Smooth muscle cell (in vitro differentiated cells): ENCODE results near the gene PHPT1. TPM values are rescaled to one million over a fixed set of nuclear protein-coding genes. Genes with fewer than 3 reads are reported as not detected.

Experiments used
- DNase-seq: peaks from one replicate; lab custom pipeline; 2025; ENCODE audit not compliant: unreplicated experiment; lab: John Stamatoyannopoulos, UW
- H2AFZ ChIP-seq: fragments of 200-600 bp; sonication (generic); 2 replicates; pipeline ENCODE4 v1.6.0; 2016; ENCODE audit warnings: antibody characterized with exemption, low read depth, mild to moderate bottlenecking
- H3F3A ChIP-seq: fragments of 200-600 bp; sonication (generic); 2 replicates; pipeline ENCODE4 v1.6.0; 2017; ENCODE audit warnings: antibody characterized with exemption, low read depth
- H3K27ac ChIP-seq: fragments of 200-600 bp; sonication (generic); 2 replicates; pipeline ENCODE4 v1.5.1; 2016; ENCODE audit warnings: low read depth, mild to moderate bottlenecking
- H3K27me3 ChIP-seq: fragments of 200-600 bp; sonication (generic); 2 replicates; pipeline ENCODE4 v1.6.1; 2016; ENCODE audit warnings: low read depth, mild to moderate bottlenecking
- H3K36me3 ChIP-seq: fragments of 200-600 bp; sonication (generic); 2 replicates; pipeline ENCODE4 v1.5.1; 2016; ENCODE audit warnings: low read depth
- H3K4me1 ChIP-seq: fragments of 200-600 bp; sonication (generic); 2 replicates; pipeline ENCODE4 v1.5.1; 2016; ENCODE audit warnings: low read depth
- H3K4me2 ChIP-seq: fragments of 200-600 bp; sonication (generic); 2 replicates; pipeline ENCODE4 v1.6.0; 2016; ENCODE audit warnings: mild to moderate bottlenecking
- H3K4me3 ChIP-seq: fragments of 200-600 bp; sonication (generic); 2 replicates; pipeline ENCODE4 v1.5.1; 2016; ENCODE audit warnings: mild to moderate bottlenecking
- H3K79me2 ChIP-seq: fragments of 200-600 bp; sonication (generic); 2 replicates; pipeline ENCODE4 v1.6.0; 2016; ENCODE audit warnings: low read depth, mild to moderate bottlenecking
- H3K9ac ChIP-seq: fragments of 200-600 bp; sonication (generic); 2 replicates; pipeline ENCODE4 v1.6.0; 2016; ENCODE audit warnings: low read depth
- H3K9me3 ChIP-seq: fragments of 200-600 bp; sonication (generic); replicated peaks from 2 replicates; pipeline ENCODE4 v1.5.1; 2016; ENCODE audit warnings: low read depth
- H4K20me1 ChIP-seq: fragments of 200-600 bp; sonication (generic); 2 replicates; pipeline ENCODE4 v1.6.0; 2016; ENCODE audit warnings: low read depth
- WGBS: methylation state at CpG from one replicate; pipeline ENCODE4 v1.1.7; 2016; ENCODE audit warnings: low lambda C conversion rate; 5-methylcytosine and 5-hydroxymethylcytosine counted together
- polyA plus RNA-seq: library from polyadenylated mRNA; unstranded; fragments of >200 nt; fragmentation: Nextera tagmentation; extraction: Ambion mirVana; gene quantifications from 2 replicates; pipeline ENCODE4 v1.2.1, GENCODE V29; 2016
- total RNA-seq: library from RNA; depleted of rRNA; stranded (reverse); fragments of >200 nt; gene quantifications from 2 replicates; pipeline ENCODE4 v1.2.3, GENCODE V29; 2014
- TF ChIP-seq, protein P1 (sequence below): fragments of 200-600 bp; sonication (generic); IDR thresholded peaks from 2 replicates; pipeline ENCODE4 v1.5.1; 2017; ENCODE audit warnings: borderline replicate concordance, mild to moderate bottlenecking, antibody characterized with exemption; ENCODE audit not compliant: insufficient read depth, poor library complexity, severe bottlenecking

PHPT1 gene
- total and polyA plus RNA-seq, 2 experiments from 2014 or later: 173 to 381 TPM

DNA sequence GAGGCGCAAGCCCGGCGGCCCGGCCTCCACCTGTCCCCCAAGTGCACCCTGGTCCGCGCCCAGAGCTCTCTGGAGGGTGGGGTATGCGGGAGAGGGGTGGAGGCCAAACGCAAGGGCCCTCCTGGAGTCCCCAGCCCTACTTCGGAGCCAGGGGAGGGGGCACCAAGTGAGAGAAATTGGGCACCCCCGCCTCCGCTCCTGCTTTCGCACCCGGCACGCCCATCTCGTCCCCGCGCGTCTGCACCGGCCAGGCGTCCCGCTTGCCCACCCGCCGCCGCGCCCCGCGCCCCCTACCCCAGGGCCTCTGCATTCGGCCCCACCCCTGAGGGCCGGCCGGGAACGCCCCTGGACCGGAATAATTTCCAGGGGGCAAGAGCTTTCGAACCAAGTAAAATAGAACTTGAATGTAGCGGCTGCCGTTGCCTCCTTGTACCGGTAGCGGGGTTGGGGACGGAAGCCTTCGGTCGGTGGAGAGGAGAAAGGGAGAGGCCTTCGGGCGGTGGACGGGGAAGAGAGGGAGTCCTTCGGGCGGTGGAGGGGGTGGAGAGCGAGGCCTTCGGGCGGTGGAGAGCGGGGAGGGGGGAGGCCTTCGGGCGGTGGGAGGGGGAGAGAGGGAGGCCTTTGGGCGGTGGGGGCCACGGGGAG is 694 bp upstream of the PHPT1 start:
- Histone ChIP-seq H3K4me1 (peaks cover 11% of the 10 kb centered on the region), H3K4me3 (peak overlapping the region; percentile 93), H4K20me1 (peaks cover 13% of the 10 kb centered on the region), H2AFZ (no peak overlapping the region), H3F3A (no peaks in the 10 kb centered on the region), H3K36me3 (no peaks in the 10 kb centered on the region), H3K27ac (peak overlapping the region; percentile 86), H3K27me3 (no peaks in the 10 kb centered on the region), H3K79me2 (peaks cover 14% of the 10 kb centered on the region), H3K4me2 (peak overlapping the region; percentile 100), H3K9me3 (no peaks in the 10 kb centered on the region), H3K9ac (peak overlapping the region; percentile 66)
- 1% methylated on average over 40 of the region's 53 CpGs for WGBS
- TF ChIP-seq, protein P1, sequence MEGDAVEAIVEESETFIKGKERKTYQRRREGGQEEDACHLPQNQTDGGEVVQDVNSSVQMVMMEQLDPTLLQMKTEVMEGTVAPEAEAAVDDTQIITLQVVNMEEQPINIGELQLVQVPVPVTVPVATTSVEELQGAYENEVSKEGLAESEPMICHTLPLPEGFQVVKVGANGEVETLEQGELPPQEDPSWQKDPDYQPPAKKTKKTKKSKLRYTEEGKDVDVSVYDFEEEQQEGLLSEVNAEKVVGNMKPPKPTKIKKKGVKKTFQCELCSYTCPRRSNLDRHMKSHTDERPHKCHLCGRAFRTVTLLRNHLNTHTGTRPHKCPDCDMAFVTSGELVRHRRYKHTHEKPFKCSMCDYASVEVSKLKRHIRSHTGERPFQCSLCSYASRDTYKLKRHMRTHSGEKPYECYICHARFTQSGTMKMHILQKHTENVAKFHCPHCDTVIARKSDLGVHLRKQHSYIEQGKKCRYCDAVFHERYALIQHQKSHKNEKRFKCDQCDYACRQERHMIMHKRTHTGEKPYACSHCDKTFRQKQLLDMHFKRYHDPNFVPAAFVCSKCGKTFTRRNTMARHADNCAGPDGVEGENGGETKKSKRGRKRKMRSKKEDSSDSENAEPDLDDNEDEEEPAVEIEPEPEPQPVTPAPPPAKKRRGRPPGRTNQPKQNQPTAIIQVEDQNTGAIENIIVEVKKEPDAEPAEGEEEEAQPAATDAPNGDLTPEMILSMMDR: no peak
- peak; percentile 67 for DNase-seq

DNA sequence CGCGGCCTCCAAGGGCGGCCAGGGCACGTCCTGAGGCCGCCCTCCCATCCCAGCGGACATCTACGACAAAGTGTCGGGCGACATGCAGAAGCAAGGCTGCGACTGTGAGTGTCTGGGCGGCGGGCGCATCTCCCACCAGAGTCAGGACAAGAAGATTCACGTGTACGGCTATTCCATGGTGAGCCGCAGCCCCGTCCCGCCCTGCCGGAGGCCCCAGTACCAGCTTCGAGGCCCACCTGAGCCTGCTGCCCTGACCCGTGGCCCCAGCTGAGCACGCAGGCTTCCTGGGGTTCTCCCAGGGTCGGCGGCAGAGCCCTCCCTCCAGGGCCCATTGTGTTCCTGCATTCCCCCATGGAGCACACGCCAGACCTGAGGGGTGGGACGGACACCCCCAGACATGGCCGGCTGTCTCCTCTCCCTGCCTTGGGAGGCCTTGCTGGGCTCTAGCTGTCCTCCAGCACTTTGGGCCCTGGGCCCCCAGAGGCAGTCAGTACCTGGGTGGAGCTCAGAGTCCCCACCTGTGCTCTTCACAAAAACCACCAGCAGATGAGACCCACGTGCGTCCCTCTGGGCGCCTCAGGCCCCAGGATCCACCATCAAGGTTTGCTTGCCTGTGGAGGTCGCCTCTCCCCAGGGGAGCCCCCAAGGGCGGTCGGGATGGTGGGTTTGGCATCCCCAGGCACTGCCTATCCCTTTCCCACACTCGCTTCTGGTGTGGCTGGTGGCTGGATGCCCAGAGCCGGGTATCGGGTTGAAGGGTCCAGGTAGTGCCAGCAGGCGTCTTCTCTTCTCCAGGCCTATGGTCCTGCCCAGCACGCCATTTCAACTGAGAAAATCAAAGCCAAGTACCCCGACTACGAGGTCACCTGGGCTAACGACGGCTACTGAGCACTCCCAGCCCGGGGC is 1.0 kb downstream of the PHPT1 start:
- peaks cover 13% of the 10 kb centered on the region for H4K20me1 ChIP-seq
- H3K4me3 ChIP-seq: peak overlapping the region; percentile 93
- TF ChIP-seq, protein P1: no peak
- peak overlapping the region; percentile 73 for H3K9ac ChIP-seq
- H3K4me2 ChIP-seq: peak overlapping the region; percentile 100
- H2AFZ ChIP-seq: no peak overlapping the region
- H3K79me2 ChIP-seq: peaks cover 14% of the 10 kb centered on the region
- 71% methylated on average over 39 of the region's 43 CpGs for WGBS
- H3K27me3 ChIP-seq: no peaks in the 10 kb centered on the region
- no peaks in the 10 kb centered on the region for H3F3A ChIP-seq
- no peaks in the 10 kb centered on the region for H3K9me3 ChIP-seq
- no peaks in the 10 kb centered on the region for H3K36me3 ChIP-seq
- peaks cover 11% of the 10 kb centered on the region for H3K4me1 ChIP-seq
- peak overlapping the region; percentile 86 for H3K27ac ChIP-seq
- DNase-seq: no peak

DNA sequence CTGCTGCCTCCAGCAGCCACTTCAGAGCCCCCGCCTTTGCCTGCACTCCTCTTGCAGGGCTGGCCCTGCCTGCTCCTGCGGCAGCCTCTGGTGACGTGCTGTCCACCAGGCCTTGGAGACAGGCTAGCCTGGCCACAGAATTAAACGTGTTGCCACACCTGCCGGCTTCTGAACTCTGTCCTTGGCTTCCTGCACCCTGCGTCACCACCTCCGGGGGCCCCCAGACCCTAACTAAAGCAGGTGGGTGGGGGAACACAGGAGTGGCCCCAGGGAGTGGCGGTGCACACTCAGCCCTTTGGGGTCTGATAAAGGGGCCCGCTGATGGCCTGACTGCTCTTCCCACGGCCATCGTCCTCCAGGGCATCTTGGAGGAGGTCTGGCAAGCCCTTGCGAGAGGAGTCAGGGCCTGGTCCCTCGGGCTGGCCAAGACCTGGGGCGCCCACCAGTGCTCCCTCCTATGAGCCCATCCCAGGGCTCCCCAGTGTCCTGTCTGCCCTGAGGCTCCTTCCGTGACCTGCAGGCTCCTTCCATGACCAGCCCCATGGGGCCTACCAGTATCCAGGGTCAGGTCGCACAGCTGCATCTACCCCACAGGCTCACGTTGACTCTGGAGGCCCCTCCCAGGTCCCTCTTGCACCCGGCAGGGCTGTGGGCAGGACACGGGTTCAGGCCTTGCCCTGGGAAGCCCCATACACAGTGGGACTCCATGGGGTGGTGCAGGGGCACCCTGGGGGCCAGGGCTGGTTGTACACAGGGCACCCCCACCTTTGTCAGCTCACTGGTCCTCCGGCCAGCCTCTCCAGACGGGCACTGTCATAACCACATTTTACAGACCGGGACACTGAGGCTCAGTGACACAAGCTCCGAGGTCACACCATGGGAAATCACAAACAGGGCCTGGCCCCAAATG is 1.9 kb downstream of the PHPT1 start:
- no peak overlapping the region for H2AFZ ChIP-seq
- H3K36me3 ChIP-seq: no peaks in the 10 kb centered on the region
- H3K27ac ChIP-seq: no peak overlapping the region
- H4K20me1 ChIP-seq: peaks cover 13% of the 10 kb centered on the region
- H3K4me1 ChIP-seq: peaks cover 11% of the 10 kb centered on the region
- no peaks in the 10 kb centered on the region for H3K9me3 ChIP-seq
- no peak overlapping the region for H3K9ac ChIP-seq
- H3K27me3 ChIP-seq: no peaks in the 10 kb centered on the region
- DNase-seq: no peak
- no peak overlapping the region for H3K4me2 ChIP-seq
- H3F3A ChIP-seq: no peaks in the 10 kb centered on the region
- H3K79me2 ChIP-seq: peaks cover 14% of the 10 kb centered on the region
- no peak overlapping the region for H3K4me3 ChIP-seq
- TF ChIP-seq, protein P1: no peak
- 93% methylated on average over 23 of the region's 23 CpGs for WGBS
